Stimulated activated CD4-positive, alpha-beta T cell treated with anti-CD3 and anti-CD28 coated beads, Interleukin-12 subunit alpha, Interleukin-12 subunit beta, amount 100 ng/mL, for 48 hours (primary cell): ENCODE results near the gene GMPS.
"Not testable (repeated sequence)": the region's sequence is repeated elsewhere in the genome, so short reads cannot be mapped to it uniquely, and the experiment has no call there.

Experiments
- DNase-seq, 3 donors: peaks; one replicate each; pipeline ENCODE4 v3.0.0-alpha.2; 2020; ENCODE audit warnings: low read depth in 2 of 3, low spot score in 1 of 3

The GMPS gene

DNA sequence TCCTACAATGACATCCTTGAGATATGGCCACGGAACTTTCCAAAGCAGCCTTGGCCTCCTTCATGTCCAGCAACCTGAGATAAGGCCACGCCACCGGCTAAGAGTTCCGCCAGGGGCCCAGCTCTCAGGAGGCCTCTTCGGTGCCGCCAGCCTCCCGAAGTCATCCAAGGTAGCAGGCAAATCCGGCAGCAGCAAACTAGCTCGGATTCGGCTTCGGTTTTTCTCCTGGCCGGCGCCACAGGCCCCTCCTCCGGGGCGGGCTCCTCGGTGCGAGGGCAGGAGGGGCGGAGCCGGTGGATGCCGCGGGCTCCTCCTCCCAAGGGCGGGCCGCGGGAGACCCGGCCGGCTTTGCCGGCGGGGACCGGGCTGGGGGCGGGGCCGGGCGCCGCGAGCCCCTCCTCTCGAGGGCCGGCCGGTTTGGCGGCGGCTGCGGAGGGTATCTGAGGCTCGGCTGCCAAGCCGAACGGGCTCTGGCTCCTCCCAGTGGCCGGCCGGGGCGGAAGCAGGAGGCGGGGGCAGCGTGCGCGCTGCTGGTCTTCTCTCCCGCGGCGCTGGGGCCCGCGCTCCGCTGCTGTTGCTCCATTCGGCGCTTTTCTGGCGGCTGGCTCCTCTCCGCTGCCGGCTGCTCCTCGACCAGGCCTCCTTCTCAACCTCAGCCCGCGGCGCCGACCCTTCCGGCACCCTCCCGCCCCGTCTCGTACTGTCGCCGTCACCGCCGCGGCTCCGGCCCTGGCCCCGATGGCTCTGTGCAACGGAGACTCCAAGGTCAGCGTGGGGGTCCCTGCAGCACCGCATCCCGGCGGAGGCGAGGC lies at the start of gene GMPS:
Gene GMPS, plus strand, starts transcription at position 518 of the 812 bp plus-strand sequence. Its CDS starts 221 bp downstream, at position 739.
- DNase-seq: peak; percentile 91 to 93 (median 92)

- not testable (repeated sequence) for DNase-seq
These were observed 41.9 kb upstream of the GMPS start for GRCh38 chr3:155828490-155829098.

DNA sequence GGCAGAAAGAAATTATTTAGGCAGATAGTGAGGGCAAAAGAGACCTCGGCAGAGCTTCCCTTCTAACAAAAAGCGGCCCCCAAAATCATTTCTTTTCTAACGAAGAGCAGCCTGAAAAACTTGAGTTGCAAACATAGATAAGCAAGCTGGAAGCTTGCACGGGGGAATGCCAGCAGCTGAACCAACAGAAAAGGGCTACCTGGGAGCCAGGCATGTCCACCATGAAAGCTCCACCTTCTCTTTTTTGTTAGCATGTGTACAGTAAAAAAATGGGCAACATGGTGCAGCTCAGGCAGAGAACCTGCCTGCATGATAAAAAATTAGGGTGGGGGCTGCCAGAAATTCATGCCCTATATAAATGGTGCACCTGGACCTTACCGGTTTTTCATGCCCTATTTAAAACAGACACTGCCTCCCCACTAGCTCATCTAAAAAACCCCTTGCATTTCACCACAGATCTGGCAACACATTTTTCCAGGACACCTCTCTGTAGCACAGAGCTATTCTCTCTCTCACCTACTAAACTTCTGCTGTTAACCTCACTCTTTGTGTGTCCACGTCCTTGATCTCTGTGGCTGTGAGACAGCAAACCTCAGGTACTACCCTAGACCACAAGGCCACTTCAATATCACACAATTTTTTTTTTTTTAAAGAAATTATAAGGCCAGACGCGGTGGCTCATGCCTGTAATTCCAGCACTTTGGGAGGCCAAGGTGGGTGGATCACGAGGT lies 34.9 kb upstream of the GMPS start:
- no peak for DNase-seq

DNA sequence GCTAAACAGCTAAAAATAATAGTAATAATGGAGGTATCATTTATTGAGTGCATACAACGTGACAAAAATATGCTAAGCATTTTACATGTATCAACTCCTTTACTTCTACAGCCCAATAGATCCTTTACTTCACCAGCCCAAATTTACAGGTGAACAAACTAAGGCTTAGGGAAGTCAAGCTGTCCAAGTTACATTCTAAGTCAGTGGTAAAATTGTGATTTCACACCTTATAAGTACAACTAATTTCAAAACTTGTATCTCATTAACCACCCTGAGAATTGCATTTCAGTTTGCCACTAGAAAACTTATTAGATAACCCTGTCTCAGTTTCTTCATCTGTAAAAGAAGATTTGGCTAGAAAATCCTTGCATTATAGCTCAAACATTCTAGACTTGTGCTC lies 26.9 kb upstream of the GMPS start:
- DNase-seq: no peak

DNA sequence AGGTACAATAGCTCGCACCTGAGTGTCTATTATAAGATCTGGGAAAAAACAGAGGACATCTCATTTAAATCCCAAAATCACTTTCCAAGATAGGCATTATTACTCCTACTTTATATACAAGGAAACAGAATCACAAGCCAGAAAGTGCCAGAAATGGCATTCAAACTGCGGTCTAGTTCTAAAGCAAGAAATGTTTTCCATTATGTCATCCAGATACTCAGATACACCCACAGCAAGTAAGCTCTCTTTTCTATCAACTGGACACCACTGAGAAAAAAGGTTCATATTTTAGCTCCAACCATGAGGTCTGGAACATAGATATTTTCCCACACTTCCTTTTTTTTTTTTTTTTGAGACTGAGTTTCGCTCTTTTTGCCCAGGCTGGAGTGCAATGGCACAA lies 24.3 kb upstream of the GMPS start:
- no peak for DNase-seq

DNA sequence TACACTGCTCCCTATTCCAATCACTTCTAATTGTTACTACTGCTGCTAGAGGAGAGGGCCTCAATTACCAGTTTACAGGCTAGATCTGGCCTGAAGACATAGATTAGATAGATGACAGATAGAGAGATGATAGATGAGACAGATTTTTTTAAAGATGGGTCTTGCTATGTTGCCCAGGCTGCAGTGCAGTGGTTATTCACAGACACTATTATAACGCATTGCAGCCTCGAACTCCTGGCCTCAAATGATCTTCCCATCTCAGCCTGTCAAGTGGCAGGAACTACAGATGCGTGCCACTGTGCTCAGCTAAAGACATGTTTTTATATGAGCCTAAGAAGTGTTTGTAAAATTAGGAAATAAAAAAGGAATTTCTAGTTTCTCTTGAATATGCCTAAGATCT lies 22.5 kb upstream of the GMPS start:
- DNase-seq: no peak

DNA sequence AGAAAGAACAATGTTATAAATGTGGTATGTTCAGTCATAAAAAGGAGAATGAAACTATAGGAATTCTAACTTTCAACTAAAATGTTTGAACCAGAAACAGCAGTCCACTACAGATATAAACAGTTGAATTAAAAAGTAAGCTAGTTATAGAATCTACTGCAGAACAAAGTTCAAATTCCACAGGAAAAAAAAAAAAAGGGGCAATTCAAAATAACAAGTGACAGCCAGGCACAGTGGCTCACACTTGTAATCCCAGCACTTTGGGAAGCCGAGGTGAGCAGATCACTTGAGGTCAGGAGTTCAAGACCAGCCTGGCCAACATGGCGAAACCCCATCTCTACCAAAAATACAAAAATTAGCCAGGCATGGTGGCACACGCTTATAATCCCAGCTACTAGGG lies 21.0 kb upstream of the GMPS start:
- DNase-seq: not testable (repeated sequence)

- DNase-seq: no peak
These were observed 18.1 kb upstream of the GMPS start for GRCh38 chr3:155852341-155852740.

DNA sequence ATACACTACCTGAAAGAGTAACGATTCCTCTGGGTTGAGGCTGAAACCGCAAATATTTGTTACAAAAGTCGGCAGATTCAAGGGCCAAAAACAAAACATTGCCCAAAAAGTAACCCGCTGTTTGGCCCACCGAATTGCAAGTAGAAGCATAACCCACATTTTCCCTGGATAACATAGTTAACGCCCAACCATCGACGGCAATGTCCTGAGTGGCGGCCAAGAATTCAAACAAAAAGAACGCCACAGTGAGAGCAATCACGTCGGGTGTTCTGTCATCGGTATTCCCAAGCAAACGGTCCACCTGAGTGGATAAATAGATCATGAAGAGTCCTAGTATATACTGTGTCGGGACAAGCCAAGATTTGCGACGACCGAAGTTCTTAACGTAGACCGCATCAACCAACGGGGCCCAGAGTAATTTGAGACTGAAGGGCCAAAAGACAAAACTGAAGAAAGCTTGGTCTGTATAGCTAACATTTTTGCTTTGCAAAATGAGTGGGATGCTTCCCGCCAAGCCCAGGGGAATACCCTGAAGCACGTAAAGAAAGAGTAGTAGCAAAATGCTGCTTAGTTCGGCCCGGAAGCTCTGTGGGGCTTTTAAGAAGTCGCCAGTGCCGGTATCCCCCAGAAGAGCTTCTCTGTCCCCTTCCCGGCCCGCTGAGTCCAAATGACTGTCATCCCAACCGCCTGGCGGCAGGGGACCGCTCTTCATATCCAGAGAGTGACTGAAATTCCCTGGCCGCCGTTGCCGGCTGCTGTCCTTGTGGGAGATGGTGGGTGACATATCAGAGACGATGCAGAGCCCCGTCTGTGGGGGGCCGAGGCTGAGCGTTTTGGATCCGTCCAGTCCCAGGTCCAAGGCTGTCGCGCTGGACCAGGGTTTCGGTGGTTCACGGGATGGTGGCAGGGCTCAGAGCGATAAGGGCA lies 17.0 kb upstream of the GMPS start:
- DNase-seq: peak in 2 of 3 donors; percentile 20 to 28

GRCh38 chr3:155854141-155854940 lies 16.1 kb upstream of the GMPS start, which contains the start of gene SLC33A1:
Gene SLC33A1 (minus strand): TSS chr3:155854427. CDS start chr3:155853997, 430 bp downstream.
- peak; percentile 96 to 98 (median 98) for DNase-seq

DNA sequence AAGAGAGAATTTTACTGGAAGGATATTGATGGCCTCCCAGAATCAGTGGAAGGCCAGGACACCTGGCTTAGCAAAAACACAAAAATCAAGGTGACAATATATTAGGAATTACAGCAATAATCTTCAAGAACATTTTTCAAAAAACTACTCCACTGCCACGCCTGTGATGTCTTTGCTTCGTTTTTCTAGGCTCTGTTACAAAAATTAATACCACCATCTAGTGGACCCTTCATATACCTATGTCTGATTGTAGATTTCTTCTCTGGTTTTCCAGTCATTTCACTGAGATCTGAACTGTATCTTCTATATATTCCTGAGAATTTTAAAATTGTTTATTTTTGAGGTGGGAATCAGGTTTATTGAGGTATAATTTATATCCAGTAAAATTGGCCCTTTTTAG lies 10.6 kb upstream of the GMPS start:
- DNase-seq: no peak

DNA sequence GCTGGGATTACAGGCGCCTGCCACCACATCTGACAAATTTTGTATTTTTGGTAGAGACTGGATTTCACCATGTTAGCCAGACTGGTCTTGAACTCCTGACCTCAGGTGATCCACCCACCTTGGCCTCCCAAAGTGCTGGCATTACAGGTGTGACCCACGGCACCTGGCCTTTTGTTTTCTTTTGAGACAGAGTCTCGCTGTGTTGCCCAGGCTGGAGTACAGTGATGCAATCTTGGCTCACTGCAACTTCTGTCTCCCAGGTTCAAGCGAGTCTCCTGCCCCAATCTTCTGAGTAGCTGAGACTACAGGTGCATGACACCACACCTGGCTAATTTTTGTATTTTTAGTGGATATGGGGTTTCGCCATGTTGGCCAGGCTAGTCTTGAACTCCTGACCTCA lies 10.0 kb upstream of the GMPS start:
- not testable (repeated sequence) for DNase-seq

DNA sequence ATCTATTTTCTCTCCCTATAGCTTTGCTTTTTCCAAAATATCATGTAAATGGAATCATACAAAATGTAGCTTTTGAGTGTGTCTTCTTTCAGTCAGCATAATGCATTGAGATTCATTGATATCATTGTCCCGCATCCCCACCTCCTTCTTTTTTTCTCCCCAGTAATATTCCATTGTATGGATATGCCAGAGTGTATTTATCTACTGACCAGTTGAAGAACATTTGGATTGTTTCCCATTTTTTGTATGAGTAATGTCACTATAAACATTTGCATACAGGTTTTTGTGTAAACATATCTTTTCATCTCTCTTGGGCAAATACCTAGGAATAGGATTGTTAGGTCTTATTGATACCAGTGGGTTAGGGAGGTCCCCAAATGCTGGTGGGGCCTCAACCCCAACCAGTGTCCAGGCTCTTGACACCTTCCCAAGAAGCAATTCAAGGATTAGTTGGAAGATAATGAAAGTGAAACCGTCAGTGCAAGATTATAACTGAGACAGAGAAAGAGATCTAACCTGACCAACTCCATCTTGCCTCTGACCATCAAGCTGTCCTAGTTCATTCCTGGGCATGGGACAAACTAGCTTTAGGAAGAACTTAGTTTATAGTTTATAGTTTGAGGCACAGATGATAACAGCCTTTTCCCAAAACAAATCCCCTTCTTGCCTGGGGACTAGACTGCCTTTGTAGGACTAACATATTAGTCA lies 8.8 kb upstream of the GMPS start:
- DNase-seq: no peak

DNA sequence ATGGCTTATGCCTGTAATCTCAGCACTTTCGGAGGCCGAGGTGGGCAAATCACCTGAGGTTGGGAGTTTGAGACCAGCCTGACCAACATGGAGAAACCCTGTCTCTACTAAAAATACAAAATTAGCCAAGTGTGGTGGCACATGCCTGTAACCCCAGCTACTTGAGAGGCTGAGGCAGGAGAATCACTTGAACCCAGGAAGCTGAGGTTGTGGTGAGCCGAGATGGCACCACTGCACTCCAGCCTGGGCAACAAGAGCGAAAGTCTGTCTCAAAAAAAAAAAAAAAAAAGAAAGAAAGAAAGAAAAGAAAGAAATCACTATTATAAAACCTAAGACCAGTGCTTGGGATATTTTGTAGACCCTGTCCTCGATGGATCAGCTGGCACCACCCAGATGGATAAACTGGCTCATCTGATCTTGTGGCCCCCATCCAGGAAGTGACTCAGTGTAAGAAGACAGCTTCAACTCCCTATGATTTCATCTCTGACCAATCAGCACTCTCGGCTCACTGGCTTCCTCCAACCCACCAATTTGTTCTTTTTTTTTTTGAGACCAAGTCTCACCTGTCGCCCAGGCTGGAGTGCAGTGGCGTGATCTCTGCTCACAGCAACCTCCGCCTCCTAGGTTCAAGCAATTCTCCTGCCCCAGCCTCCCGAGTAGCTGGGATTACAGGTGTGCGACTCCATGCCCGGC lies 8.0 kb upstream of the GMPS start:
- peak; percentile 27 to 57 (median 48) for DNase-seq

DNA sequence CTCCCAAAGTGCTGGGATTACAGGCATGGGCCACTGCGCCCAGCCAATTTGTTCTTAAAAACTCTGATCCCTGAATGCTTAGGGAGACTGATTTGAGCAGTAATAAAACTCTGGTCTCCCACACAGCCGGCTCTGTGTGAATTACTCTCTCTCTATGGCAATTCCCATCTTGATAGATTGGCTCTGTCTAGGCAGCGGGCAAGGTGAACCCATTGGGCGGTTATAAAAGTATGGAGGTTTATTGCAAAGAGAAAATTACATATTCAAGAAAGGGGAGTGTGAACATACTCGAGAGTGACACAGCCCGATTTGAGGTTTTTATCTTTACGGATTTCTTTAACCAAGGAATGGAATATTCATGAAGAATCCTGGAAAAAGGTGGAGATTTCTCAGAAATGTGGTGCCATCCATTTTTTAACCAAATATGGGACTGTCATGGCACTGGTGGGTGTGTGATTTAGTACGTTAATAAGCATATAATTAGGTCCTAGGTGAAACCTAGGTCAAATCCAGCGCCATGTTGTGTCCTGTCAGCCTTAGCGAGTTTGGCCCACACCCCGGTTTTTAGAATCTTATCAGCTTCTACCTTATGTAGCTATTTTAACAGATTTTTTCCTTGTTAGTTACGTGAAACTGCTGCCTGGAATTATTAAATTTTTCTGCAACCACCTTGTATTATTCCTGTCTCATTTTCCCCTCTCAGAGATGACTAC lies 7.2 kb upstream of the GMPS start:
- DNase-seq: no peak

DNA sequence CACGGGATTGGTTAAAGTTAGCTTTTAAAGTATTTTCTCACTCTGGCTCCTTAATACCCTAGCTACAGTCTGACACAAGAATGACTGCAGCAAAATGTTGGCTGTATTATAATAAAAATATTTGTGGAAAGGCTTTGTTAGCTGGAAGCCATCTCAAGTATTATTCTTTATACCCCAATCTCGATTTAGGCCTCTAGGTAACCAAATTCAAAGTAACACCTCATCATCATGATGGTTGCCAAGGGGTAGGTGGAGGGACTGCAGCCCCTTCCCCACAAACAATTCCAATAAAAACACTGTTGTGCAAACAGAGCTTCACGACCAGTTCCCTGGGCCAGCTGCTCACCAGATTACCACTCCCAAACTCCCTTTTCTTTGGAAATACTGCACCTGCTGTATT lies 759 bp upstream of the GMPS start:
- no peak for DNase-seq

- peak; percentile 13 to 37 (median 26) for DNase-seq
These were observed 695 bp downstream of the GMPS start for GRCh38 chr3:155870945-155871745.
